ENCODE results near the gene CCDC27. TPM values are rescaled to one million over a fixed set of nuclear protein-coding genes. Genes with fewer than 3 reads are reported as not detected.
A peak's percentile ranks its signal among the peaks of the same experiment; 100 is the strongest.

CCDC27 gene
- total RNA-seq, 4 donors from 2014 or later = 0.13 TPM; not detected in 3

GRCh38 chr1:3779912-3780416, 27.7 kb downstream of the CCDC27 start:
- Histone ChIP-seq H3K27ac (no peak overlapping the region), H3K27me3 (no peaks in the 10 kb centered on the region), H3K9me3 (no peaks in the 10 kb centered on the region), H3K4me3 (replicated peaks in 1 of 3) (no peak overlapping the region), H3K4me1 (peaks cover 26% of the 10 kb centered on the region in 2 donors), H3K36me3 (peaks cover 46 to 56% of the 10 kb centered on the region in 2 donors)
- no peak for DNase-seq
- intact Hi-C loops (cut with DNase I) = no loop called here
- no peak for TF ChIP-seq CTCF (IDR thresholded peaks at IDR 0.05)
- no peak for TF ChIP-seq POLR2A (IDR thresholded peaks at IDR 0.05)
- WGBS, 2 donors = 94% methylated on average over 20 of the region's 20 CpGs

GRCh38 chr1:3780901-3781300, 28.7 kb downstream of the CCDC27 start:
- no peak for DNase-seq
- Histone ChIP-seq H3K9me3 (no peaks in the 10 kb centered on the region), H3K27ac (no peak overlapping the region), H3K27me3 (no peaks in the 10 kb centered on the region), H3K4me3 (replicated peaks in 1 of 3) (no peak overlapping the region), H3K4me1 (peaks cover 16 to 17% of the 10 kb centered on the region in 2 donors), H3K36me3 (peaks cover 51 to 65% of the 10 kb centered on the region in 2 donors)
- WGBS, 2 donors = 93 to 95% methylated on average over 21 of the region's 21 CpGs
- TF ChIP-seq POLR2A (IDR thresholded peaks at IDR 0.05) = no peak
- TF ChIP-seq CTCF (IDR thresholded peaks at IDR 0.05) = no peak
- intact Hi-C loops (cut with DNase I) = no loop called here

- no peaks in the 10 kb centered on the region for H3K9me3 ChIP-seq
- H3K27ac ChIP-seq = no peak overlapping the region
- no peak for DNase-seq
- TF ChIP-seq CTCF (IDR thresholded peaks at IDR 0.05) (no peak), POLR2A (IDR thresholded peaks at IDR 0.05) (no peak)
- 90 to 94% methylated on average over 29 to 30 of the region's 30 CpGs for WGBS, 2 donors
- H3K27me3 ChIP-seq = no peaks in the 10 kb centered on the region
- H3K4me3 ChIP-seq (replicated peaks in 1 of 3) = no peak overlapping the region
- no peaks in the 10 kb centered on the region for H3K4me1 ChIP-seq
- peaks cover 59 to 80% of the 10 kb centered on the region in 2 donors for H3K36me3 ChIP-seq
- intact Hi-C loops (cut with DNase I) = no loop called here
Measured at GRCh38 chr1:3783651-3784474, 31.6 kb downstream of the CCDC27 start.

- DNase-seq = no peak
- no peaks in the 10 kb centered on the region for H3K27me3 ChIP-seq
- no peaks in the 10 kb centered on the region for H3K4me1 ChIP-seq
- no peaks in the 10 kb centered on the region for H3K9me3 ChIP-seq
- no peak for TF ChIP-seq POLR2A (IDR thresholded peaks at IDR 0.05)
- no peak for TF ChIP-seq CTCF (IDR thresholded peaks at IDR 0.05)
- WGBS, 2 donors = 79 to 83% methylated on average over 12 to 13 of the region's 13 CpGs
- no peak overlapping the region for H3K27ac ChIP-seq
- H3K36me3 ChIP-seq = peaks cover 52 to 74% of the 10 kb centered on the region in 2 donors
- H3K4me3 ChIP-seq (replicated peaks in 1 of 3) = no peak overlapping the region
- intact Hi-C loops (cut with DNase I) = no loop called here
Measured at GRCh38 chr1:3785045-3785444, 32.8 kb downstream of the CCDC27 start.

GRCh38 chr1:3785456-3786157, 33.4 kb downstream of the CCDC27 start:
- Histone ChIP-seq H3K4me1 (no peaks in the 10 kb centered on the region), H3K27ac (no peak overlapping the region), H3K9me3 (no peaks in the 10 kb centered on the region), H3K36me3 (peaks cover 50 to 69% of the 10 kb centered on the region in 2 donors), H3K4me3 (replicated peaks in 1 of 3) (no peak overlapping the region), H3K27me3 (no peaks in the 10 kb centered on the region)
- no peak for DNase-seq
- WGBS, 2 donors = 83 to 88% methylated on average over 14 of the region's 14 CpGs
- no peak for TF ChIP-seq POLR2A (IDR thresholded peaks at IDR 0.05)
- peak in 1 of 6 experiments; percentile 5 for TF ChIP-seq CTCF (IDR thresholded peaks at IDR 0.05)
- intact Hi-C loops (cut with DNase I) = no loop called here
